Mesendoderm (in vitro differentiated cells): ENCODE measurements around the gene ACKR4.

Source experiments
- DNase-seq: peaks from one replicate; pipeline ENCODE4 v3.0.0; 2013
- H2AK5ac ChIP-seq: 2 replicates; pipeline ENCODE4 v1.6.1; 2013; ENCODE audit warnings: low read length, inconsistent platforms
- H2BK120ac ChIP-seq: 2 replicates; pipeline ENCODE4 v1.6.1; 2013; ENCODE audit warnings: low read depth, mild to moderate bottlenecking, low read length, moderate library complexity, mixed read lengths
- H2BK15ac ChIP-seq: replicated peaks from 2 replicates; pipeline ENCODE4 v1.6.1; 2013; ENCODE audit warnings: low read depth, mild to moderate bottlenecking, moderate library complexity
- H2BK5ac ChIP-seq: 2 replicates; pipeline ENCODE4 v1.6.1; 2013; ENCODE audit warnings: low read length, inconsistent platforms
- H3K18ac ChIP-seq: 2 replicates; pipeline ENCODE4 v1.6.1; 2013; ENCODE audit warnings: mild to moderate bottlenecking, low read length, mixed read lengths
- H3K23ac ChIP-seq: one replicate; pipeline ENCODE4 v1.6.1; 2013; ENCODE audit warnings: low read length
- H3K27ac ChIP-seq: 2 replicates; pipeline ENCODE4 v1.5.1; 2013; ENCODE audit warnings: low read depth, mild to moderate bottlenecking, inconsistent platforms, low read length, moderate library complexity
- H3K27me3 ChIP-seq: 2 replicates; pipeline ENCODE4 v1.6.1; 2013; ENCODE audit warnings: low read length, control low read depth, mild to moderate bottlenecking, inconsistent platforms; ENCODE audit not compliant: insufficient read depth, poor library complexity
- H3K36me3 ChIP-seq: 2 replicates; pipeline ENCODE4 v1.6.1; 2013; ENCODE audit warnings: low read length, inconsistent platforms; ENCODE audit not compliant: control insufficient read depth, insufficient read depth
- H3K4ac ChIP-seq: one replicate; pipeline ENCODE4 v1.6.1; 2013; ENCODE audit warnings: low read depth, mild to moderate bottlenecking, low read length, moderate library complexity
- H3K4me1 ChIP-seq: 2 replicates; pipeline ENCODE4 v1.6.1; 2013; ENCODE audit warnings: low read depth, low read length, inconsistent platforms; ENCODE audit not compliant: control insufficient read depth
- H3K4me2 ChIP-seq: 2 replicates; pipeline ENCODE4 v1.6.1; 2013; ENCODE audit warnings: low read length
- H3K4me3 ChIP-seq: 2 replicates; pipeline ENCODE4 v1.5.1; 2013; ENCODE audit warnings: mild to moderate bottlenecking, low read length
- H3K56ac ChIP-seq: one replicate; pipeline ENCODE4 v1.6.1; 2013; ENCODE audit warnings: low read length
- H3K79me1 ChIP-seq: 2 replicates; pipeline ENCODE4 v1.6.1; 2013; ENCODE audit warnings: low read length, inconsistent platforms
- H3K79me2 ChIP-seq: 2 replicates; pipeline ENCODE4 v1.6.1; 2013; ENCODE audit warnings: mild to moderate bottlenecking, low read length; ENCODE audit not compliant: control insufficient read depth, insufficient read depth
- H3K9ac ChIP-seq: 2 replicates; pipeline ENCODE4 v1.6.1; 2013; ENCODE audit warnings: low read length, inconsistent platforms
- H4K5ac ChIP-seq: one replicate; pipeline ENCODE4 v1.6.1; 2013; ENCODE audit warnings: low read length
- H4K8ac ChIP-seq: one replicate; pipeline ENCODE4 v1.6.1; 2013; ENCODE audit warnings: low read depth, mild to moderate bottlenecking, control low read depth, low read length, moderate library complexity
- WGBS: extraction: QIAGEN DNeasy Blood & Tissue Kit; methylation state at CpG from one replicate; pipeline ENCODE4 v1.1.7; 2013; ENCODE audit warnings: low lambda C conversion rate, missing lambda C conversion rate; ENCODE audit not compliant: insufficient coverage; ENCODE audit errors: extremely low coverage; 5-methylcytosine and 5-hydroxymethylcytosine counted together

ACKR4 gene

GRCh38 chr3:132563420-132564069 lies 33.5 kb upstream of the ACKR4 start:
- Histone ChIP-seq H3K4ac (no peak overlapping the region), H2BK15ac (no peak overlapping the region), H3K18ac (no peak overlapping the region), H3K79me2 (no peaks in the 10 kb centered on the region), H3K79me1 (no peaks in the 10 kb centered on the region), H3K36me3 (no peaks in the 10 kb centered on the region), H3K4me2 (no peak overlapping the region), H2AK5ac (no peak overlapping the region), H3K27ac (no peak overlapping the region), H2BK120ac (no peak overlapping the region), H3K4me3 (no peak overlapping the region), H3K27me3 (no peaks in the 10 kb centered on the region), H4K8ac (no peak overlapping the region), H3K23ac (no peak overlapping the region), H4K5ac (no peak overlapping the region), H2BK5ac (no peak overlapping the region), H3K9ac (no peak overlapping the region), H3K56ac (no peak overlapping the region), H3K4me1 (no peaks in the 10 kb centered on the region)
- no CpG with 5 or more reads among the region's 4 CpGs for WGBS
- DNase-seq, result no peak

GRCh38 chr3:132564070-132564465 lies 33.0 kb upstream of the ACKR4 start:
- no peaks in the 10 kb centered on the region for H3K27me3 ChIP-seq
- no peak overlapping the region for H2BK120ac ChIP-seq
- no peak overlapping the region for H3K4me2 ChIP-seq
- H2BK5ac ChIP-seq, result no peak overlapping the region
- DNase-seq, result no peak
- H3K27ac ChIP-seq, result no peak overlapping the region
- no peaks in the 10 kb centered on the region for H3K79me2 ChIP-seq
- no peaks in the 10 kb centered on the region for H3K4me1 ChIP-seq
- H4K5ac ChIP-seq, result no peak overlapping the region
- H3K18ac ChIP-seq, result no peak overlapping the region
- H2BK15ac ChIP-seq, result no peak overlapping the region
- no peak overlapping the region for H3K9ac ChIP-seq
- H3K79me1 ChIP-seq, result no peaks in the 10 kb centered on the region
- no peak overlapping the region for H2AK5ac ChIP-seq
- no CpG with 5 or more reads among the region's 2 CpGs for WGBS
- no peak overlapping the region for H3K4ac ChIP-seq
- no peaks in the 10 kb centered on the region for H3K36me3 ChIP-seq
- H3K4me3 ChIP-seq, result no peak overlapping the region
- no peak overlapping the region for H3K56ac ChIP-seq
- no peak overlapping the region for H3K23ac ChIP-seq
- no peak overlapping the region for H4K8ac ChIP-seq

- no CpG with 5 or more reads among the region's 2 CpGs for WGBS
- H3K27ac ChIP-seq, result no peak overlapping the region
Observed at GRCh38 chr3:132568422-132568821, 28.6 kb upstream of the ACKR4 start.

GRCh38 chr3:132569153-132569552 lies 27.9 kb upstream of the ACKR4 start:
- no CpG with 5 or more reads among the region's 2 CpGs for WGBS
- Histone ChIP-seq H3K79me2 (no peaks in the 10 kb centered on the region), H4K8ac (no peak overlapping the region), H3K4me1 (no peaks in the 10 kb centered on the region), H2BK15ac (no peak overlapping the region), H3K4ac (no peak overlapping the region), H3K9ac (no peak overlapping the region), H2AK5ac (no peak overlapping the region), H3K4me2 (no peak overlapping the region), H3K4me3 (no peak overlapping the region), H3K56ac (no peak overlapping the region), H3K27me3 (no peaks in the 10 kb centered on the region), H3K79me1 (no peaks in the 10 kb centered on the region), H4K5ac (no peak overlapping the region), H3K18ac (no peak overlapping the region), H3K36me3 (no peaks in the 10 kb centered on the region), H3K27ac (no peak overlapping the region), H3K23ac (no peak overlapping the region), H2BK5ac (no peak overlapping the region), H2BK120ac (no peak overlapping the region)
- DNase-seq, result no peak

More at GRCh38 chr3:132568422-132568821, 28.6 kb upstream of the ACKR4 start:
- no peak overlapping the region for H2AK5ac ChIP-seq
- H4K8ac ChIP-seq, result no peak overlapping the region
- no peak overlapping the region for H3K23ac ChIP-seq
- no peak overlapping the region for H3K9ac ChIP-seq
- no peaks in the 10 kb centered on the region for H3K27me3 ChIP-seq
- no peak overlapping the region for H2BK120ac ChIP-seq
- H3K56ac ChIP-seq, result no peak overlapping the region
- H3K4ac ChIP-seq, result no peak overlapping the region
- H3K79me2 ChIP-seq, result no peaks in the 10 kb centered on the region
- H3K36me3 ChIP-seq, result no peaks in the 10 kb centered on the region
- H2BK15ac ChIP-seq, result no peak overlapping the region
- no peaks in the 10 kb centered on the region for H3K79me1 ChIP-seq
- DNase-seq, result no peak
- no peak overlapping the region for H3K4me2 ChIP-seq
- no peak overlapping the region for H3K18ac ChIP-seq
- H3K4me1 ChIP-seq, result no peaks in the 10 kb centered on the region
- H4K5ac ChIP-seq, result no peak overlapping the region
- H2BK5ac ChIP-seq, result no peak overlapping the region
- H3K4me3 ChIP-seq, result no peak overlapping the region

- Histone ChIP-seq H4K5ac (no peak overlapping the region), H3K4me2 (no peak overlapping the region), H2BK5ac (no peak overlapping the region), H3K4me1 (no peaks in the 10 kb centered on the region), H2AK5ac (no peak overlapping the region), H3K4me3 (no peak overlapping the region), H3K27me3 (no peaks in the 10 kb centered on the region), H3K79me1 (no peaks in the 10 kb centered on the region), H3K56ac (no peak overlapping the region), H3K27ac (no peak overlapping the region), H3K79me2 (no peaks in the 10 kb centered on the region), H4K8ac (no peak overlapping the region), H3K23ac (no peak overlapping the region), H3K36me3 (no peaks in the 10 kb centered on the region), H3K18ac (no peak overlapping the region), H3K4ac (no peak overlapping the region), H2BK120ac (no peak overlapping the region), H3K9ac (no peak overlapping the region), H2BK15ac (no peak overlapping the region)
- DNase-seq, result no peak
- WGBS, result no CpG with 5 or more reads among the region's 1 CpG
Observed at GRCh38 chr3:132569580-132569979, 27.5 kb upstream of the ACKR4 start.

- H3K79me2 ChIP-seq, result no peaks in the 10 kb centered on the region
- H2AK5ac ChIP-seq, result no peak overlapping the region
- no peaks in the 10 kb centered on the region for H3K4me1 ChIP-seq
- H3K23ac ChIP-seq, result no peak overlapping the region
- H3K36me3 ChIP-seq, result no peaks in the 10 kb centered on the region
- no peak overlapping the region for H2BK15ac ChIP-seq
- H3K56ac ChIP-seq, result no peak overlapping the region
- no CpG with 5 or more reads among the region's 2 CpGs for WGBS
- no peak overlapping the region for H4K5ac ChIP-seq
- no peak overlapping the region for H3K27ac ChIP-seq
- no peaks in the 10 kb centered on the region for H3K79me1 ChIP-seq
- H3K18ac ChIP-seq, result no peak overlapping the region
- H4K8ac ChIP-seq, result no peak overlapping the region
- H3K4ac ChIP-seq, result no peak overlapping the region
- H3K9ac ChIP-seq, result no peak overlapping the region
- no peak overlapping the region for H2BK5ac ChIP-seq
- H2BK120ac ChIP-seq, result no peak overlapping the region
- no peak overlapping the region for H3K4me3 ChIP-seq
- no peak overlapping the region for H3K4me2 ChIP-seq
- H3K27me3 ChIP-seq, result no peaks in the 10 kb centered on the region
- no peak for DNase-seq
Observed at GRCh38 chr3:132570016-132570415, 27.1 kb upstream of the ACKR4 start.
